ENCODE results near the gene MAGEC3. TPM values are rescaled to one million over a fixed set of nuclear protein-coding genes. Genes with fewer than 3 reads are reported as not detected.

The MAGEC3 gene
- total RNA-seq, 1 donor from 2014 or later, result not detected

GRCh38 chrX:141941234-141941633, 103.1 kb downstream of the MAGEC3 start:
- DNase-seq (ENCODE audit: low spot score), result no peak

- no peak for DNase-seq (ENCODE audit: low spot score)
These were observed 107.3 kb downstream of the MAGEC3 start for GRCh38 chrX:141945426-141945825.

- DNase-seq (ENCODE audit: low spot score), result no peak
These were observed 109.2 kb downstream of the MAGEC3 start for GRCh38 chrX:141947350-141947749.

Other genes starting within 250 kb of the MAGEC3 start
- gene SPANXA2, start 248.6 kb upstream of the MAGEC3 start, total RNA-seq, result not detected
- gene SPANXD, start 139.6 kb upstream of the MAGEC3 start, total RNA-seq, result not detected
- not detected for gene MAGEC1, start 65.6 kb downstream of the MAGEC3 start, total RNA-seq

Measured in mesenteric fat pad (tissue), 1 donor.